Transverse colon (tissue), 4 donors: ENCODE measurements around the gene LRRC4C. TPM values are rescaled to one million over a fixed set of nuclear protein-coding genes. Genes with fewer than 3 reads are reported as not detected.
"Not testable (repeated sequence)": the region's sequence is repeated elsewhere in the genome, so short reads cannot be mapped to it uniquely, and the experiment has no call there.

Experiments used
- DNase-seq: peaks from one replicate; pipeline ENCODE4 v3.0.0-alpha.2; 2019
- H3K27ac ChIP-seq, 4 donors: fragments of 200-600 bp; sonication (generic); 2 replicates each; pipeline ENCODE4 v1.5.1; 2016 to 2018; ENCODE audit warnings: inconsistent platforms in 4 of 4
- H3K27me3 ChIP-seq: fragments of 200-600 bp; sonication (generic); 2 replicates; pipeline ENCODE4 v1.5.1; 2017; ENCODE audit warnings: inconsistent platforms
- H3K36me3 ChIP-seq, 4 donors: fragments of 200-600 bp; sonication (generic); 2 replicates each; pipeline ENCODE4 v1.5.1; 2017 to 2019; ENCODE audit warnings: inconsistent platforms in 4 of 4
- H3K4me1 ChIP-seq, 4 donors: fragments of 200-600 bp; sonication (generic); 2 replicates each; pipeline ENCODE4 v1.5.1; 2017 to 2020; ENCODE audit warnings: inconsistent platforms in 4 of 4
- H3K4me3 ChIP-seq, 4 donors: fragments of 200-600 bp; sonication (generic); 1 replicate in 1 of 4; 2 replicates in 3 of 4; pipeline versions ENCODE4 v1.5.1 to v1.6.1; 2017 to 2019; ENCODE audit warnings: inconsistent platforms in 4 of 4
- H3K9me3 ChIP-seq, 2 donors: fragments of 200-600 bp; sonication (generic); 2 replicates each; pipeline ENCODE4 v1.5.1; 2017 to 2019; ENCODE audit warnings: inconsistent platforms in 2 of 2
- CTCF ChIP-seq, 5 experiments: fragments of 200-600 bp in 3 of 5; fragments of 450-650 bp in 2 of 5; sonication (generic) in 3 of 5; IDR thresholded peaks; 1 replicate in 2 of 5; 2 replicates in 3 of 5; pipeline ENCODE4 v1.5.1; 2016 to 2017; ENCODE audit warnings: antibody characterized with exemption in 5 of 5, inconsistent platforms in 3 of 5, mild to moderate bottlenecking in 2 of 5, moderate library complexity in 1 of 5
- EP300 ChIP-seq: sonication (generic); formaldehyde crosslinking; IDR thresholded peaks from one replicate; pipeline ENCODE4 v1.6.1; 2017; ENCODE audit warnings: antibody characterized with exemption, low read depth
- POLR2A ChIP-seq: fragments of 450-650 bp; IDR thresholded peaks from one replicate; pipeline ENCODE4 v1.6.1; 2016; ENCODE audit warnings: antibody characterized with exemption, mild to moderate bottlenecking, moderate library complexity
- POLR2AphosphoS5 ChIP-seq, 3 donors: sonication (generic); formaldehyde crosslinking; IDR thresholded peaks; one replicate each; pipeline ENCODE4 v1.6.1; 2016; ENCODE audit warnings: antibody characterized with exemption in 3 of 3
- WGBS, 2 donors: methylation state at CpG; one replicate each; pipeline ENCODE4 v1.1.5; 2018; ENCODE audit warnings: low coverage in 1 of 2; 5-methylcytosine and 5-hydroxymethylcytosine counted together
- in situ Hi-C, 4 donors: fragments of 200-750 bp; cut with MboI; loops; one replicate each; pipeline versions ENCODE4 v1.15.0 to v1.15.1; 2017; ENCODE audit warnings: low sequenced_read_pairs in 3 of 4, low pct_ligation_motif_present in 1 of 4, low pct_unique_long_range_greater_than_20kb in 1 of 4
- intact Hi-C: fragments of 100-400 bp; cut with DNase I; formaldehyde crosslinking; loops from one replicate; pipeline ENCODE4 v1.15.1; 2023; ENCODE audit warnings: low total_unique reads
- total RNA-seq, 4 donors: library from RNA; depleted of rRNA; stranded (reverse); fragments of >200 nt; gene quantifications; one replicate each; pipeline ENCODE4 v1.1.0, GENCODE V29; 2016

Gene LRRC4C
- total RNA-seq, 4 donors from 2014 or later: 0.55 to 1.9 (median 0.64) TPM; not detected in 1

- Histone ChIP-seq H3K36me3 (no peaks in the 10 kb centered on the region), H3K27me3 (no peaks in the 10 kb centered on the region), H3K4me1 (no peaks in the 10 kb centered on the region), H3K4me3 (no peak overlapping the region), H3K27ac (no peak overlapping the region), H3K9me3 (no peaks in the 10 kb centered on the region)
- TF ChIP-seq POLR2AphosphoS5 (IDR thresholded peaks at IDR 0.05): no peak
- intact Hi-C loops: no loop called here
- DNase-seq: no peak
- in situ Hi-C loops: no loop called here
- WGBS, 2 donors: 67 to 81% methylated on average over 6 of the region's 6 CpGs
Observed at GRCh38 chr11:40179541-40179940, 1279.9 kb downstream of the LRRC4C start.

GRCh38 chr11:40178470-40178869 lies 1281.0 kb downstream of the LRRC4C start:
- H3K4me1 ChIP-seq: no peaks in the 10 kb centered on the region
- intact Hi-C loops: no loop called here
- no peak overlapping the region for H3K27ac ChIP-seq
- WGBS, 2 donors: 61 to 64% methylated on average over 2 of the region's 2 CpGs
- no peaks in the 10 kb centered on the region for H3K9me3 ChIP-seq
- no peaks in the 10 kb centered on the region for H3K27me3 ChIP-seq
- no peaks in the 10 kb centered on the region for H3K36me3 ChIP-seq
- no peak for DNase-seq
- H3K4me3 ChIP-seq: no peak overlapping the region
- in situ Hi-C loops: no loop called here
- TF ChIP-seq CTCF (IDR thresholded peaks at IDR 0.05) (no peak), POLR2AphosphoS5 (IDR thresholded peaks at IDR 0.05) (no peak), EP300 (no peak), POLR2A (no peak)

GRCh38 chr11:40175980-40176379 lies 1283.5 kb downstream of the LRRC4C start:
- TF ChIP-seq EP300 (no peak), CTCF (IDR thresholded peaks at IDR 0.05) (no peak), POLR2A (no peak), POLR2AphosphoS5 (IDR thresholded peaks at IDR 0.05) (no peak)
- no peaks in the 10 kb centered on the region for H3K9me3 ChIP-seq
- in situ Hi-C loops (no loop called here), intact Hi-C loops (no loop called here)
- DNase-seq: no peak
- H3K4me1 ChIP-seq: no peaks in the 10 kb centered on the region
- no peak overlapping the region for H3K27ac ChIP-seq
- 90 to 95% methylated on average over 3 of the region's 3 CpGs for WGBS, 2 donors
- H3K4me3 ChIP-seq: no peak overlapping the region
- H3K36me3 ChIP-seq: no peaks in the 10 kb centered on the region
- no peaks in the 10 kb centered on the region for H3K27me3 ChIP-seq

GRCh38 chr11:40170078-40170477 lies 1289.4 kb downstream of the LRRC4C start:
- intact Hi-C loops (no loop called here), in situ Hi-C loops (no loop called here)
- Histone ChIP-seq H3K36me3 (no peaks in the 10 kb centered on the region), H3K27ac (no peak overlapping the region), H3K27me3 (no peaks in the 10 kb centered on the region), H3K9me3 (peaks cover 0 to 7% of the 10 kb centered on the region in 2 donors), H3K4me1 (no peaks in the 10 kb centered on the region), H3K4me3 (no peak overlapping the region)
- DNase-seq: no peak
- 25 to 27% methylated on average over 2 of the region's 2 CpGs for WGBS, 2 donors
- TF ChIP-seq POLR2AphosphoS5 (IDR thresholded peaks at IDR 0.05): no peak
- no peak for TF ChIP-seq EP300
- no peak for TF ChIP-seq POLR2A
- no peak for TF ChIP-seq CTCF (IDR thresholded peaks at IDR 0.05)

GRCh38 chr11:40168414-40168813 lies 1291.0 kb downstream of the LRRC4C start:
- Histone ChIP-seq H3K27ac (no peak overlapping the region), H3K36me3 (no peaks in the 10 kb centered on the region), H3K4me3 (no peak overlapping the region), H3K4me1 (no peaks in the 10 kb centered on the region), H3K9me3 (peaks cover 0 to 7% of the 10 kb centered on the region in 2 donors), H3K27me3 (no peaks in the 10 kb centered on the region)
- intact Hi-C loops: no loop called here
- no peak for TF ChIP-seq CTCF (IDR thresholded peaks at IDR 0.05)
- no peak for TF ChIP-seq POLR2A
- no peak for TF ChIP-seq EP300
- DNase-seq: no peak
- in situ Hi-C loops: no loop called here
- WGBS, 2 donors: 85 to 100% methylated on average over 1 of the region's 1 CpG

GRCh38 chr11:40167805-40168204 lies 1291.6 kb downstream of the LRRC4C start:
- in situ Hi-C loops, H3K27me3 ChIP-seq, H3K4me3 ChIP-seq, H3K9me3 ChIP-seq, DNase-seq, H3K36me3 ChIP-seq, H3K4me1 ChIP-seq, intact Hi-C loops, H3K27ac ChIP-seq: not testable (repeated sequence)
- 82 to 84% methylated on average over 2 to 5 of the region's 5 CpGs for WGBS, 2 donors
